HCEC 1CT (cell line): ENCODE data around the gene MET.

Experiments used
- DNase-seq: peaks from one replicate; pipeline ENCODE4 v3.0.0-alpha.2; 2017

The MET gene

DNA sequence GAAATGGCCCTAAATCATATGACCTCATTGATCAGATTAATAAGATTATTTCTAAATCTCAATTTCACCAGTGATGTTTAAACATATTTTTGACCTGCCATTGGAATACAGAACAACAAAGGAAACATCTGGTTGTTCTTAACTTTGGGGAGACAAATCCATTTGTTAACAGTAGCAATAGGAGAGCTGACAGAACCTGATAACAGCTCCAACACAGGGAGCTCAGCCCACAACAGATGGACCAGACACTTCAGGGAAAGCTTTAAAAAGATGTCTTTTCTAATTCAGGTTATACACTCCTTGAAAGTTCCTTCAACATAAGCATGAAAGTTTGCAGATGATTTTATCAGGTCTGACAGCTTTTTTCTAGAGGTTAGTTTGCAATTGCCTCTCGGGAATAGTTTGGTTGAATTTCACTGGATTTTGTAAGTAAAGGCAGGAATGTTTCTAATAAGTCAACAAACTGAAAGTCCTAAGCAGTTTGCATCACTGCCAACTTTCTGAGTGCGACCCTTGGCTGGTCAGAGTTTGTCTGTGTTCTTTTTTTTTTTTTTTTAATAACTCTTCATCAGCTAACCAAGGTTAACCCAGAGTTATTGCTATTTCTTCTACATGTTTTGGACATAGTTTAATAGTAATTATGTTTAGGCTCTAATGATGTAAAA, 6.5 kb upstream of the MET start:
- no peak for DNase-seq

DNA sequence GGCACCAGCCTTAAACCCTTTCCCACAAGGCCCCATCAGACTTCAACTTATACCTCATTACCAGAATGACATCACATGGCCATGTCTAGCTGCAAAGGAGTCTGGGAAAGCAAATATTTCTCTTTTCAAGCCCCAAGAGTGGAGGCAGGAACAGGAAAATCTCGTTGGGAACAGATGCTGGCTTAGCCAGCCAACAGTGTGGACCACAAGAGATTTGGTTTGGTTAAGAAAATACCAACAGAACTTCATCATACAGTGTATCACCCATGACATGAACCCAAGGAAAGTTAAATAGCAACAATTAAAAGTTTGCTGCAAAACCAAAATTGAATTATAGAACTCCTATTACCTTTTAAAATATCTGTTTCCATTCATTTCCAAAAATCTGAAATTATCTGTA, 2.2 kb upstream of the MET start:
- DNase-seq: no peak

DNA sequence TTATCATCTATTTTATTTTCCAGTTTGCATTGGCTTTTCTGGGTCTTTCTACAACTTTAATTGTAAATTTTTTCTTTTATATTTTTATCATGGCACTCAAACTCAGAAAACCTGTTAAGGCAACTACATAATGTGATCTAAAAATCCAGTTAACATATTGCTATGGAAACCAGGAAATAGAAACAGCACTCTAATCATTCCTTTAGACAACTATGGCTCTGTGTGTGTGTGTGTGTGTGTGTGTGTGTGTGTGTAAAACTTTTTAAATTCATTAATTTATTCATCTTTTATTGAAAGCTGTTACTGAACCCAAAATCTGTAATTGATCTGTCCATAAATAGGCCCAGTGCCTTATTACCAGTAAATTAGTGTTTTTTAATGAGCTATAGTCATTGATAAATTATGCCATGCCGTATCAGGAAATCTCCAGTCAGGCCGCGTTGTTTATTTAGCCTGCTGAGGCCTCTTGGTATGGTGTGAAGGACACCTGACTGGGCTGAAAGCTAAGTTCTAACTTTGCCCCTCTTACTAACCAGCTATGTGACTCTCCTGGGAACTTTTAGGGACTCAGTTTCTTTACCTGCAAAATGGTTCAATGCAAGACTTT, 1.5 kb upstream of the MET start:
- no peak for DNase-seq

DNA sequence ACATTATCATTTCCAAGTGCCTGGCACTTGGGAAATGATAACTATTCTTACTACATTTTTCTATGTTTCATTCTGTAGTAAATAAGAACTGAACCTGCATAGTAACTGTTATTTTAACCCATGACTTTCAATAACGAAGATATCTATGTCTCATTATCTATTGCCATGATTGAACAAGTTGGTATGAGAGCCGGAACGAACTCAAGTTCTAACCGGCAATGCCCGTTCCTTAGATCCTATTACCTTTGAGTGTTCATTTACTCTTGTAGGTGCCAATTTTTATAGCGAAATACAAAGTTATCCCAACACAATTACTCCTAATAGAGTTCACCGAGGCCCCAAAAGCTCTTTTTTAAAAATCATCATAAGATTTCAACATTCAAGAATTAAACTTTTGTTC, 885 bp upstream of the MET start:
- DNase-seq: no peak

DNA sequence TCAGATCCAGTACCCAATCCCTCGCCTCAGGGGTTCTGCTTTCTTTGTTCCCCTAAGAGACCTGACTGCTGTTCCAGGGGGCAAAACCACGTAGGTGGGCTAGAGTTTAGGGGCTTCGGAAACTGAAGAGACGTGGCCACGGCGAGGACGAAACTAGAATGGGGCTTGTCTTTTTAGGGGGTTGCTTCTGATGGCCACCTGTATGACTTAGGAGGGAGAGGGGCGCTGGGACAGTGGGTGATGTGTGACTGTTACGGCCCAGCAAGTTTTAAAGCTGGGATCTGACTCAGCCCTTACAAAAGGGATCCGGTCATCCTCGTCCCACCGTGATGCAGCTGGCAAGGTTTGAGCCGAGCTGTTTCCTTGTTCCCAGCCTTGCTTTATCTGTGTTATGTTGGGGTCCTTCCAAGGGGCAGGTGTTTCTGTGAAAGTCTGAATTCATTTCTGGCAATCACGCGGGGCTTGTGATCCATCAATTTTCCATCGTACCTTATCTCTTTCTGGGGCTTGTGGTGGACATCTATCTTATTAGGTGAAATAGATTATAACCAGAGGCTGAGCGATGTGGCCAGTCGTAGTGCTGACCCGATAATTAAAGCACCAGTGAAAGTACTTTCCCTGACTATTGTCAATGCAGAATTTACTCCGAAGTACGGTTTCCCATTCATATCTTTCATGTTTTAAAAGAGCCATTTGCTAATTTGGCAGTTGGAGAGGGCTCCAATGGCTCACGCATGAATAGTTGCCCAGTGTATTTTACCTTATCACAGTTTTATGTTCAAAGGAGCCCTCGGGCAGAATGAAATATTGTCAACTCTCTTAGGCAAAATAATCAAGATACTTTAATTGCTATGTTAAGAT, 830 bp downstream of the MET start:
- DNase-seq: peak; percentile 45

DNA sequence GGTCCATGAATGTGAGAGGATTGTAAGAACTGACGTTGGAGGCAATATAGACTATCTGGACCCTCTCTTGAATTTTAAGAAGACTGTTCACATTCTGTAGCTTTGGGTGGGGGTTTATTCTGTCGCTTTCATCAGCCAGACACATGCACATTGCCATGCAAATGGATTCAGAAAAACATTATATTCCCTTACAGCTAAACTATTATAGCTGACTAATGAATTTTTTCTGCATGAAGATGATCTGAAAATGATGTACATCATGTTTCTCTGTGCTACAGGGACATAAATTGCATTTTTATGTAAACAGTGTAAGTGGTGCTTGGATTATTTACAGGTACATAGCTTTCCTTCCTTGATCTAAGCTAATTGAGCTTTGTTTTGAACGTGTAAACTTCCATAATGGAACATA, 1.5 kb downstream of the MET start:
- no peak for DNase-seq

DNA sequence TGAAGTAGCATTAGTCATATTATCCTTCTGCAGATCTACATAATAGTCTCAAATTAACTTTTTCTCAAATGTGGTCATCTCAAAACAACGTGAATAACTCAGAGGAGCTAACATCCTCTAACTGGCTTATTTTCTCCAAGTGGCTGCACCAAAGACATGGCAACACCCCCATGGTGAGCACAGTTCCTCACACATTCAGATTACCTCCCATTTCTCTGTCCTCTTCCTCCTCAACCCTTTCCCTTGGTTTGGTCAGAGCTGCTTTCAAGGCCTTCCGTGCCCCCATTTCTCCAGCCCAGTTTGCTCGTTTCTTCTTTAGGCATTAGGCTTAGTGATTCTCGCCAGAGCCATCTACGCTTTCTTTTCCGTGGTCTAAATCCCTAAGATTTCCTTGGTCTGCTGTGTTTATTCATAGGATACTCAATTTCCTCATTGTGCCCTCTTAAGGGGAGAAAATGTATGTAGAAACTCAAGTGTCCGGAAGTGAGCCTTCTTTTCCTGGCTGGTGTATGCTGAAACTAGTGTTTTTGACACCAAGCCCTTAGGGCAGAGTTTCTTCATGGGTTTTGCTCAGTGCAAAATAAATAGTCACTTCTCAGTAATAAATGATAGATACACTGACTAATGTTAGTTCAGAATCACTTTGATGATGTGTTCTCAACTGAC, 2.6 kb downstream of the MET start:
- DNase-seq: peak; percentile 32

DNA sequence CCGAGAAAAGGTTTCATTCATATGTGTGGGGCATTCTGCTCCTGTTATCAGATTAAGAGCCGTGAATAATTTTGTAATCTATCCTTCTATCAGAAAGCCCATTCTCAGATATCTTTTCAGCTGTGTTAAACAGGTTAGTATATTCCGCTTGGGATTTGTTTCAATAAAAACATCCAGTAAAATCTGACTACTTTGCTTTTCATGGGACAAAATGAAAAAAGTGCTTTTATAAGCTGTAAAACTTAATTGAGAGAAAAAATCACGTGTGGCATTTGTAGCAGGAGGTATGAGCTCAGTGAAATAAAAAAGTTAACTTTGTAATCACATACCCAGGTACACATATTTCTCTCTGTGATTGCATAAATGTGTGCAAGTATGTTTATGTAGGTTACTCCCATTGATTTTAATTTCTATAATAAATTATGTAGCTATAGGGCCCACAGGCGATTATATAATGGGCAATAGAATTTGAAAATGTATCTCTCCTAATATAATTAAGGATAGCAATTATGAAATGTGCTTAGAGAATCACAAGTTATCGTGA, 3.9 kb downstream of the MET start:
- no peak for DNase-seq

DNA sequence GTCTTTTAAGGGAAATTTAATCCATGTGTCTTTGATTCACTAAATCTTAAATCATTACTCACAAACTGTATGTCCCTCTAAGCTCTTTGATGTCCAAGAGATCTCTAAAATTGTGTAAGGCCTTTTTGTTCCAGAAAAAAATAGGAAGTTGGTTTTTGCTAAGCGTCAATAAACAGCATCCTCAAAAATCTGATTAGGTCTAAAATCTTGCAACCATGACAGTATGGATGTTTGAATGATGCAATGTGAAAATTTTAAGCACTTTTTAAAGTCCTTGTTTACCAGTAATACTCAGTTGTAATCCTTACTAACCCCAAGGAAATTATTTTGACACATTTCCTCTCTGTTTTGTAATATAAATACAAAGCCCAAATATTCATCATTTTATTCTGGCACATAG, 6.8 kb downstream of the MET start:
- no peak for DNase-seq

DNA sequence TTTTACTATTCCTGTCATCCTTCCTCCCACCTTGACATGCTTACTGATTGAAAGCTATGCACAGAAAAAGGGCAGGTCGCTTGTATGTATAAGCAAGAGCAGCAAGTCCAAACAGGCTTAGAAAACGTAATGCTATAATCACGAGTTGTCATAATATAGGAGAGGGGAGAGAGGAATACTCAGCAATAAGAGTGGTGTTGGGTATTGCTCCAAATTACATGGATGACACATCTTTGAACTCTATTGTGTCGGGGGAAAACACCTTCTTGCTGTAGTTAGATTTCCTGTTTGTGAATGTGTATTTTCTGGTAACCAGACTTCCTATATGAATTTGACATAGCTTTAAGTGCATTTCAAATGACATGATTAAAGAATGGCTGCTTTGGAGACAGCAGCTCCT, 7.5 kb downstream of the MET start:
- no peak for DNase-seq

DNA sequence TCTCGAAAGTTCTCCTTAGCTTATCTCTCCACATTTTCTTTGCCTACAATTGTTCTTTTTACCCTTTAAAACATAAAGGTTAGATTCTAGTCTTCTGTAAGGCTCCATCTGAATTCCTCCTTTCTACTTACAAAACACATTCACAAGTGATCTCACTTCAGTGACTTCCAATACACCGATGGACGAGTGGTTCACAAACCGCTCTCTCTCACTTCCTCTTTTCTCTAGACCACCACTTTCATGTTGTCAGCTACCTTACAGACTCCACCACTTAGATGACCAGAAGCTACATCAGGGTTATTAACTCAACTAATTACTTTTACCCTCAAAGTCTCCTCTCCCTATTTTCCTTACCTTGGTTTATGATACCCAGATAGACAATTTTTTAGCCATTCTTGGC, 11.8 kb downstream of the MET start:
- no peak for DNase-seq

DNA sequence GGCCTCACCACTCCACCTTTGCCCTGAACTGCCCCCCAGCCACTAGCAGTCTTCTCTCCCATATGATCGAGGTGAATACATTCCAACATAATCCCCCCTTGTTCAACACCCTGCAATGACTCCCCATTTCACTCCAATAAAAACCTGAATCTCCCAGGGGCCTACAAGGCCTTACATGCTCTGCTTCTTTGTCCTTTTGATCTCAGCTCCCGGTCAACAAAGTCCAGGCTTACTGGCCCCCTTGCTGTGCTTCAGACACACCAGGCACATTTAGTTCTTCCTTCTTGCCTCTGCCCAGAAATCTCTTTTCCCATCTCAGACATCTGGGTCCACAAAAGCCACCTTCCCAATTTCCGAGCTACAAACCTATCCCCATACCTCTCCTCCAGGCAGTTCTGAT, 14.0 kb downstream of the MET start:
- no peak for DNase-seq

DNA sequence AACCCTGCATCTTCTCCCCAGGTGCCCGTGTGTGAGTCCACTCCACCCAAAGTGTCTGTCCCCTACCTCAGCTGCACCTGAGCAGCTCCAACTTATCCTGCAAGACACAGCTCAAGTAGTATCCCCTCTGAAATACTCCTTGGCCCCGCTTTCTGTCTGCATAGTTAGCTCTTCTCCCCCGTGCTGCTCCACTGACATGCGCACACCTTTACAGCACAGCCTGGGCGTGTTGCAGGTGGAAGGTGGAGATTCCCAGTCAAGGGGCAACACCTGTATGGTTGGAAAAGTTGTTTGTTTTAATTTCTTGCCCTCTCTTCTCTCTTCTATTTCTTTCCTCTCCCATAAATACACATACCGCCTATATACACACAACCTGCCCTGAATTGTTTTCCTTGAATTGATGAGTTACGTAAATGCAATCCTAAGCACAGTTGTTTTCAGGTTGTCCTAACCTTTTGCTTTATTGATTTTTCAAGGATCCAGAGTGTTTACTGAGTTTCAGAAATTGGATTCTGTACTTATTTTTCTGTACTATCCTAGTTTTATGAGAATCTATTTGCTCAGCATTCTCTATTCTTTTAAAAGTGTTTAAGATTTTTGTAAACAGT, 14.9 kb downstream of the MET start:
- DNase-seq: no peak

DNA sequence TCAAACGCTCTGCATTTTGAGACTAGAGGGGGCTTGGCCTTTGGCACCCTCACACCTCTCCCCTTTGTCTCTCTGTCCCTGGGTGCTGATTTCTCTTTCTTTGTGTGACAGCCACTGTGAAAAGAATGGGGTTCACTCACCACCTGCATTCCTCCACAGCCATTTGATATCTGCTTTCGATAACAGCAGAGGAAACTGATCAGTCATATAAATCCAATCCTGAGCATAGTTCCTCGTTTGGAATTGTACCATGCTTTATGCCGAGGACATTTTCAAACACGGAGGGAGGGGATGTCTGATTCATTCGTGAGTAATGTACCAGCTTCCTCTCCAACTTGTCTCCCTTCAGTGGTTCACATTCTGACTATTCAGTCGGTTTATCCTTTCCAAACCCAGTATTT, 15.8 kb downstream of the MET start:
- DNase-seq: peak; percentile 81

DNA sequence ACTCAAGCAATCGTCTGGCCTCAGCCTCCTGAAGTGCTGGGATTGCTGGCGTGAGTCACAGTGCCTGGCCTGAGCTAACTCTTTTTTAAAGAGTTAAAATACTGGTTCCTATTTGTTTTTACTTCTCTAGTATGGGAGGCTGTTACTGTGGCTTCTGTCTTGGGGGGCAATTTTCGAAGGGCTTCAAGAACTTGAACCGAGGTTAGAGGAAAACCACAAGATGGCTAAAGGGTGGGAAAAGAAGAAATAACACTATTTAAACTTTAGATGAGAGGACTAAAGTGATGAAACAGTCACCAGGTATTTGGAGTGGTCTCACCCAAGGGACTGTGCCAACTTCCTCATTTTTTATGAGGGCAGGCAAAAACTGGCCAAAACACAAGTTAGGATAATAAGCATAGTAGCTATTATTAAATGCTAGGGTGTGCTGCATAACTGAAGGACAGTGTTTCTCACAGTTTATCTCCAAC, 17.8 kb downstream of the MET start:
- no peak for DNase-seq

DNA sequence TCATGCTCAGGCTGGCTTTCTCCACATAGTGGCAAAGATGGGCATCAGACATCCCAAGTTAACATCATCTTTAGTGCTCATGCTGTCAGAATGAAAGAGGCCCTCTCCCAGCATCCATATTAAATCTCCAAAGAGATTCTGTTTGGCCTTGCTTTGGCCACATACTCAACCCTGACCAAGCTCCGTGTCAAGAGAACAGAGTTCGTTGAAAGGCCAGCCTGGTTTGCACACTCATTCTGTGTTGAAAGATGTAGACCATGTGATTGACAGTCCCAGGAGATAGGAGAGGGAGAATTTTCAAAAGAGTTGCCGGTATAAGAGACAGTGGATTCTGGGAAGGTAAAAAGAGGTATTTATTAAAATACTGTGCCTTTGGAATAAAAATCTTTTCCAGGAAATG, 19.7 kb downstream of the MET start:
- DNase-seq: peak; percentile 24

DNA sequence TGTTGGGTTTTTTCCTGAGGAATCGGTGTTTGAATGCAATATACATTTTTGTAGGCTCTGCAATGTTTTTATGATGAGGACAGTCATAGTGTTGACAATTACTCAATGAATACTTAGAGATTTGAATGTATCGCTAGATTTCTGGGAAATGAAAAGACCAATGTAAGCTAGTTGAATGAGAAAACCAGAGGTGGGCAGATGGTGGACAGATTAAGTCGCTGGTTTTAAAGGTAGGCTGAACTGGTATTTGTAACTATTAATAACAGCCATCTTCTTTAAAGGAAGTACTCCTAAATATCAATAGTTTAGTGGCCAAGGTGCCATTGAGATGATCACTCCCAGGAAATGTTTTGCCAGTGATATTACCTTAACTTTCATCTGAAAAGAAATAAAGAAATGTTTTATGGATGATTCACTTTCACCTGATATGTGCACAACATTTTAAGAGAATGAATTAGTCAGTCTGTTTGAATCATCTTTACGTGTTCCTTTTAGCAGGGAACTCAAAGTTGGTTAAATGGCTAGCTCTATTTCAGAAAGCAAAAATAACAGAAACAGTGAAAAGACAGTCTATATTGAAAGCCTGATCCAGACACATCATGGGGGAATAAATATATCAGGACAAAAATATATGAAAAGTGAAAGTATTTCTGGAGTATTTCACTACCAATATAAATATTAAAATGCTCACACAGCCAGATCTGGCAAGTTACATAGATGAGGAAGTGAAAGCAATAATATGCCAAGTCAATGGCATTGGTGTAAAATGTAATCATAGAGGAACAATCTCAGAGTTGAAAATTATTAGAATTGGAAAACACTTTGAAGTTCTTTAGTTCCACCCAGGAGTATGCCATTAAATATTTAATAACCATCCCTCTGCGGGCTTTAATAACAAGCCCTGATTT, 20.7 kb downstream of the MET start:
- DNase-seq: peak; percentile 68

DNA sequence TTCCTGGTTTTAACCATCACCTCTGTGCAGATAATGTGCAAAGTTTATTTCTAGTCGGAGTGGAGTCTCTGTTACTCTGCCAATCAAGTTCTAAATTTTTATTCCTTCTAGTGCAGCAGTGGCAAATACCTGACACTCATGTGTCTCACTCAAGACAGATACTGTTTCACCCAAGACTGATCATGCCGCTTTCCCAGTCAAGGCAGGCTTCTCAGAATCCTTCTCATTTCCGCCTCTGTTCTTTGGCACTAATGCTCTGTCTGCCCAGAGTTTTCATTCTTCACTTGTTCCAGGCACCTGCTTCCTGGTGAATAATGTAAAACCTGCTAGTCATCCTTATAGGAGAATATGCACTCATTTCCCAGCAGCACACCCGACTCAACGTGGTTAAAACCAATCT, 24.7 kb downstream of the MET start:
- DNase-seq: no peak

DNA sequence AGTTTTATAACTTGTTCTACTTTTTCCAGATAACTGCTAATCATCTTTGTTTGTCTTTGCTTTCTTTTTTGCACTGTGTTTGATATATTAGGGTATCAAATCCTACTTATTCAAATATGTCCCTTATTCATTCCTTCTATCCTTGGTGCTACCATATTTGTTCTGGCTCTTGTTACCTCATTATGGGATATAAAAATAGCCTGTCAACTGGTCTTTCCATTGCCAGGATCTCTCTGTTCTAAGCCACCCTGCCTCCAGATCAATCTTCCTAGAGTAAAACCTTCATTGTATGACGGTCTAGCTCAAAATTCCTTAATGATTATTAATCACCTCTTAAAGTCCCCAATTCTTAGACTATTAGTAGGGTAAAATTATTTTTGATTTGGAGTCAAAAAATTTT, 25.2 kb downstream of the MET start:
- no peak for DNase-seq

DNA sequence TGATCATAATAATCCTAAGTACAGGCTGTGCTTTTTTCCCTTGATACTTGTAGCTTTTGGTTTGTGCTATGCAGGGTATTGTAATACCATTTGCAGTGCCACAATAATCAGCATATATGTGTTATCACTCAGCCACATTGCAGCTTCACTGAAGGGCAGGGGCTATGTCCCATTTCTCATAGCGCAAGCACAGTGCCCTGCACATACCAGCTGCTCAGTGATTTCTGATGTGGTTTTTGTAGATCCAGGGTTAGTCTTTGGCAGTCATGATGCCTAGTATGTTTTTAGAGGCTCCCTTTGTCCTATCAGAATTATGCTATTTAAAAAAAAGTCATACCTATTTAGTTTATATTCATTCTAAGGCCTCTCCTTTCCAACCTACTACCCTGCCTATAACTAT, 25.8 kb downstream of the MET start:
- DNase-seq: no peak

DNA sequence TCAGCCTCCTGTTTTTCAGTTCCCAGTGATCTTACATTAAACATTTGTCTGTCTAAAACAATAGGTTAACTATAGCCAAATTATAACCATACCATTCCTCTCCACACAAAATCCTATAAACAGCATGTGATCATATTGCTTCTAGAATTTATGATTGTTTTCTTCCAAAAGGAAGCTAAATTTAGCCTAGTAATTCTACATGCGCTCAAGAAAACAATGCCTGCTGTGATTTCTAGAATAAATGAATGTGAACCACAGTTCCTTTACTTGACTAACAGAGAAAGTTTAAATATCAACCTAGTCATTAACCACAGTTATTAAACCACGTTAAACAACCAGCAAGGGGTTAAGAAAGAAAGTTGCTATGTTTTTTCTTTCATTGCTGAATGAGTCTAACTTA, 26.4 kb downstream of the MET start:
- DNase-seq: no peak
